ENCODE measurements around the gene PSMD5. TPM values are rescaled to one million over a fixed set of nuclear protein-coding genes. Genes with fewer than 3 reads are reported as not detected.

The PSMD5 gene
- total RNA-seq, 1 experiment from 2014 or later, result 64.9 TPM

DNA sequence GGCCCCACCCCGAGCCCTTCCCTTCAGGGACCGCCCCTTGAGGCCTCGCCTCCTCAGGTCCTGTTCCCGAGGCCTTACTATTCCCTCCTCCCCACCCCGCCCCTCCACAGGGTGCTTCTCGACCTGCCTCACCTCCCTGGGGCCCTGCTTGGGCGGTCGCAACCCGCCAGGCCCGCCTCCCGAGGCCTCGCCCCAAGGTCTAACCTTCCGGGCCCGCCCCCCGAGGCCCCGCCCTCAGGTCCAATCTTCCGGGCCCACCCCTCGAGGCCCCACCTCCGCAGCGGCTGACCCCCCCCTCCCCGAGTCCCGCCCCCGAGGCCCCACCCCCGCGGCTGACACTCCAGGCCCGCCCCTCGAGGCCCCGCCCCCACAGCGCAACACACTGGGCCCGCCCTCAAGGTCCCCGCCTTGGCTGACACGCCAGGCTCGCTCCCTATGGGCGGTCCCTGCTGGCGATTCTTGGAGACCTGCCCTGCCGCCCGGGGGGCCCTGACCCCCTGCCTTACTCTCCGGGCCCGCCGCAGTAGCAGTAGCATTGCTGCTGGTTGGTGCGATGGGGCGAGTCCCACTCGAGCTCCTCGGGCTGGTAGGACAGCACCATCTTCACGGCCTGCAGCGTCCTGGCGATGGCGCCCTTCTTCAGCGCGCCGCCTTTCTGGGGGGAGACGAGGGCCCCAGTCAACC is 26.1 kb upstream of the PSMD5 start:
- DNase-seq (ENCODE audit: low spot score), result peak; percentile 96
- H3K9me3 ChIP-seq (ENCODE audit: low read depth, low read length, poor library complexity, severe bottlenecking), result no peaks in the 10 kb centered on the region
- H3K4me3 ChIP-seq (ENCODE audit: low read depth, low read length, poor library complexity, severe bottlenecking), result peak overlapping the region; percentile 55
- TF ChIP-seq, protein P1, sequence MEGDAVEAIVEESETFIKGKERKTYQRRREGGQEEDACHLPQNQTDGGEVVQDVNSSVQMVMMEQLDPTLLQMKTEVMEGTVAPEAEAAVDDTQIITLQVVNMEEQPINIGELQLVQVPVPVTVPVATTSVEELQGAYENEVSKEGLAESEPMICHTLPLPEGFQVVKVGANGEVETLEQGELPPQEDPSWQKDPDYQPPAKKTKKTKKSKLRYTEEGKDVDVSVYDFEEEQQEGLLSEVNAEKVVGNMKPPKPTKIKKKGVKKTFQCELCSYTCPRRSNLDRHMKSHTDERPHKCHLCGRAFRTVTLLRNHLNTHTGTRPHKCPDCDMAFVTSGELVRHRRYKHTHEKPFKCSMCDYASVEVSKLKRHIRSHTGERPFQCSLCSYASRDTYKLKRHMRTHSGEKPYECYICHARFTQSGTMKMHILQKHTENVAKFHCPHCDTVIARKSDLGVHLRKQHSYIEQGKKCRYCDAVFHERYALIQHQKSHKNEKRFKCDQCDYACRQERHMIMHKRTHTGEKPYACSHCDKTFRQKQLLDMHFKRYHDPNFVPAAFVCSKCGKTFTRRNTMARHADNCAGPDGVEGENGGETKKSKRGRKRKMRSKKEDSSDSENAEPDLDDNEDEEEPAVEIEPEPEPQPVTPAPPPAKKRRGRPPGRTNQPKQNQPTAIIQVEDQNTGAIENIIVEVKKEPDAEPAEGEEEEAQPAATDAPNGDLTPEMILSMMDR (conservative IDR thresholded peaks at IDR 0.05; ENCODE audit: low read depth, low read length), result peak; percentile 72
- no peak for TF ChIP-seq EZH2 (IDR thresholded peaks at IDR 0.05; ENCODE audit: borderline replicate concordance, low read depth, low read length, poor library complexity, severe bottlenecking)
- peaks cover 12% of the 10 kb centered on the region for H3K4me1 ChIP-seq (ENCODE audit: insufficient read depth, low read length, poor library complexity, severe bottlenecking)
- peaks cover 25% of the 10 kb centered on the region for H3K36me3 ChIP-seq (ENCODE audit: insufficient read depth, low read length, poor library complexity, severe bottlenecking)
- CTCF ChIA-PET, result interaction anchor here (0.6 kb wide), 1 partner anchor 49 kb away, joined by 3 read pairs; no protein-coding TSS in a partner anchor
- BruUV-seq (replicated peaks), result no TSS peak
- POLR2A ChIA-PET (ENCODE audit: low non-redundant PET), result no interaction called here
- H3K27me3 ChIP-seq (replicated peaks; ENCODE audit: insufficient read depth, low read depth, low read length, poor library complexity), result no peaks in the 10 kb centered on the region
- peak overlapping the region; percentile 77 for H3K27ac ChIP-seq (ENCODE audit: low read depth, low read length, poor library complexity, severe bottlenecking)
- intact Hi-C loops (cut with micrococcal nuclease; ENCODE audit: unreplicated experiment), result loop anchor here (2.0 kb wide), 1 partner anchor 76 kb away; the partner anchor contains the start of gene FBXW2

DNA sequence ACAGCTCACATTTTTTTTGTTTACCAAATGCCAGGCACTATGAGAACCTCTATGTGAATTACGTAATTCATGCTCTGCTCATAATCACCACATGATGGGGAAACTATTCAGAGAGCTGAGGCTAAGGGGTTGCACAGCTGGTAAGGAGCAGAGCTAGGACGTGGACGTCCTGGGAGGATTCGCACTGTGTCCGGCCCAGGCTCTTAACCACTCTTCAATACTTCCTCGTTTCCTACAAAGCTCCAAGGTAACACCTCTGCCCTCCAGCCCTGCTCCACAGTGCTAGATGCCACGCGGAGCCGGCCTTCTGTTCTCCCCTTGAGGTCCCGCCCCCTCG is 25.6 kb upstream of the PSMD5 start:
- no peaks in the 10 kb centered on the region for H3K9me3 ChIP-seq (ENCODE audit: low read depth, low read length, poor library complexity, severe bottlenecking)
- intact Hi-C loops (cut with micrococcal nuclease; ENCODE audit: unreplicated experiment), result loop anchor here (2.0 kb wide), 1 partner anchor 76 kb away; the partner anchor contains the start of gene FBXW2
- no TSS peak for BruUV-seq (replicated peaks)
- no peak for DNase-seq (ENCODE audit: low spot score)
- ChIA-PET CTCF (interaction anchor here (0.6 kb wide), 1 partner anchor 49 kb away, joined by 3 read pairs; no protein-coding TSS in a partner anchor), POLR2A (ENCODE audit: low non-redundant PET) (no interaction called here)
- TF ChIP-seq EZH2 (IDR thresholded peaks at IDR 0.05; ENCODE audit: borderline replicate concordance, low read depth, low read length, poor library complexity, severe bottlenecking), result no peak
- TF ChIP-seq, protein P1 (conservative IDR thresholded peaks at IDR 0.05; ENCODE audit: low read depth, low read length), result no peak
- no peaks in the 10 kb centered on the region for H3K27me3 ChIP-seq (replicated peaks; ENCODE audit: insufficient read depth, low read depth, low read length, poor library complexity)
- H3K36me3 ChIP-seq (ENCODE audit: insufficient read depth, low read length, poor library complexity, severe bottlenecking), result peaks cover 21% of the 10 kb centered on the region
- H3K4me3 ChIP-seq (ENCODE audit: low read depth, low read length, poor library complexity, severe bottlenecking), result peak overlapping the region; percentile 55
- peak overlapping the region; percentile 49 for H3K27ac ChIP-seq (ENCODE audit: low read depth, low read length, poor library complexity, severe bottlenecking)
- peaks cover 12% of the 10 kb centered on the region for H3K4me1 ChIP-seq (ENCODE audit: insufficient read depth, low read length, poor library complexity, severe bottlenecking)

DNA sequence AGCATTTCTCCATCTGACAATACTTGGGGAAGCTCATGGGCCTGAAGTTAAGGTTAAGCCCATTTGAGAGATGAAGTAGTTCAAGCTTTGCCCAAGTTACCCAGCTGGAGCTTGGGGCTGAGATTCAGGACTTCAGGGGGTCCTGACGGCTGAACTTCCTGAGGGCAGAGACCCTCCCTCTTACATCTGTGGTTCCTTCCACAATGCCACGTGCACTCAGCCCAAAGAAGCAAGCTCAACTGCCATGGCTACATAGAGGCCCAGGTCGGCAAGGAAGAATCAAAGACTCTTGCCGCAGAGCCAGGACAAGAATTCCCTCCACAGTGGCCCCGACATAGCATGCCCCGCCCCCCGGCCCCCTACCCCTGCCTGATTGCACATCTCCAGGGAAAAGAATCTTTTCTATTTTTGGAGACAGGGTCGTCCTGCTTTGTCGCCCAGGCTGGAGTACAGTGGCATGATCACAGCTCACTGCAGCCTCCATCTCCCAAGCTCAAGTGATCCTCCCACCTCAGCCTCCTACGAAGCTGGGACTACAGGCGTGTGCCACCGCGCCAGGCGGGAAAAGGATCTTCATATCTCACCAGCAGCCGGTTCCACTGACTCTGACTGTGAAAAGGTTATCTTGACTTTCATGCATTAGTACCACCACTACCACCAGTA is 25.1 kb upstream of the PSMD5 start:
- Histone ChIP-seq H3K9me3 (ENCODE audit: low read depth, low read length, poor library complexity, severe bottlenecking) (no peaks in the 10 kb centered on the region), H3K27ac (ENCODE audit: low read depth, low read length, poor library complexity, severe bottlenecking) (peak overlapping the region; percentile 49), H3K27me3 (replicated peaks; ENCODE audit: insufficient read depth, low read depth, low read length, poor library complexity) (no peaks in the 10 kb centered on the region), H3K4me3 (ENCODE audit: low read depth, low read length, poor library complexity, severe bottlenecking) (peak overlapping the region; percentile 55), H3K36me3 (ENCODE audit: insufficient read depth, low read length, poor library complexity, severe bottlenecking) (peaks cover 16% of the 10 kb centered on the region), H3K4me1 (ENCODE audit: insufficient read depth, low read length, poor library complexity, severe bottlenecking) (peaks cover 12% of the 10 kb centered on the region)
- intact Hi-C loops (cut with micrococcal nuclease; ENCODE audit: unreplicated experiment), result loop anchor here (2.0 kb wide), 1 partner anchor 75 kb away; the partner anchor contains the start of gene FBXW2
- TF ChIP-seq, protein P1 (conservative IDR thresholded peaks at IDR 0.05; ENCODE audit: low read depth, low read length), result no peak
- TF ChIP-seq EZH2 (IDR thresholded peaks at IDR 0.05; ENCODE audit: borderline replicate concordance, low read depth, low read length, poor library complexity, severe bottlenecking), result no peak
- BruUV-seq (replicated peaks), result no TSS peak
- CTCF ChIA-PET, result interaction anchor here (0.6 kb wide), 1 partner anchor 48 kb away, joined by 3 read pairs; no protein-coding TSS in a partner anchor
- DNase-seq (ENCODE audit: low spot score), result no peak
- POLR2A ChIA-PET (ENCODE audit: low non-redundant PET), result no interaction called here

Data from A673 (cell line).